NB4 (cell line): ENCODE data around the gene NUP214.

Experiments
- MAX ChIP-seq: IDR thresholded peaks from 2 replicates; pipeline ENCODE4 v1.6.1; 2011; ENCODE audit warnings: low read depth, low read length
- MYC ChIP-seq: IDR thresholded peaks from 2 replicates; pipeline ENCODE4 v1.6.1; 2011; ENCODE audit warnings: low read depth, low read length
- POLR2A ChIP-seq: IDR thresholded peaks from 2 replicates; pipeline ENCODE4 v1.6.1; 2011; ENCODE audit warnings: mild to moderate bottlenecking; ENCODE audit not compliant: insufficient read length; ENCODE audit errors: extremely low read depth
- TF ChIP-seq, protein P1 (sequence below): IDR thresholded peaks from one replicate; pipeline ENCODE4 v1.5.1; 2012; ENCODE audit warnings: low read depth, low read length

GRCh38 chr9:131277910-131278701 lies 152.7 kb downstream of the NUP214 start:
- TF ChIP-seq, protein P1, sequence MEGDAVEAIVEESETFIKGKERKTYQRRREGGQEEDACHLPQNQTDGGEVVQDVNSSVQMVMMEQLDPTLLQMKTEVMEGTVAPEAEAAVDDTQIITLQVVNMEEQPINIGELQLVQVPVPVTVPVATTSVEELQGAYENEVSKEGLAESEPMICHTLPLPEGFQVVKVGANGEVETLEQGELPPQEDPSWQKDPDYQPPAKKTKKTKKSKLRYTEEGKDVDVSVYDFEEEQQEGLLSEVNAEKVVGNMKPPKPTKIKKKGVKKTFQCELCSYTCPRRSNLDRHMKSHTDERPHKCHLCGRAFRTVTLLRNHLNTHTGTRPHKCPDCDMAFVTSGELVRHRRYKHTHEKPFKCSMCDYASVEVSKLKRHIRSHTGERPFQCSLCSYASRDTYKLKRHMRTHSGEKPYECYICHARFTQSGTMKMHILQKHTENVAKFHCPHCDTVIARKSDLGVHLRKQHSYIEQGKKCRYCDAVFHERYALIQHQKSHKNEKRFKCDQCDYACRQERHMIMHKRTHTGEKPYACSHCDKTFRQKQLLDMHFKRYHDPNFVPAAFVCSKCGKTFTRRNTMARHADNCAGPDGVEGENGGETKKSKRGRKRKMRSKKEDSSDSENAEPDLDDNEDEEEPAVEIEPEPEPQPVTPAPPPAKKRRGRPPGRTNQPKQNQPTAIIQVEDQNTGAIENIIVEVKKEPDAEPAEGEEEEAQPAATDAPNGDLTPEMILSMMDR = no peak
- TF ChIP-seq POLR2A (peak; percentile 29), MYC (0 out of 2 replicates have a peak, but pooled peaks have one; percentile 28), MAX (0 out of 2 replicates have a peak, but pooled peaks have one; percentile 32)
